Brain microvascular endothelial cell (primary cell): ENCODE data around the gene SLC9A2.
A peak's percentile ranks its signal among the peaks of the same experiment; 100 is the strongest.

Source experiments
- DNase-seq: peaks from one replicate; pipeline ENCODE4 v3.0.0-alpha.2; 2020
- H3K27ac ChIP-seq: fragments of 250-450 bp; sonication (Bioruptor Pico); 2 replicates; pipeline ENCODE4 v1.5.1; 2020; ENCODE audit warnings: mild to moderate bottlenecking, moderate library complexity
- H3K27me3 ChIP-seq: fragments of 250-450 bp; sonication (Bioruptor Pico); replicated peaks from 2 replicates; pipeline ENCODE4 v1.5.1; 2020; ENCODE audit warnings: mild to moderate bottlenecking
- H3K36me3 ChIP-seq: fragments of 250-450 bp; sonication (Bioruptor Pico); replicated peaks from 2 replicates; pipeline ENCODE4 v1.5.1; 2020; ENCODE audit warnings: mild to moderate bottlenecking
- H3K4me3 ChIP-seq: 2 replicates; pipeline ENCODE4 v1.5.1; 2011; ENCODE audit warnings: low read depth, mild to moderate bottlenecking, control low read depth, low read length, moderate library complexity
- CTCF ChIP-seq: IDR thresholded peaks from 2 replicates; pipeline ENCODE4 v1.5.1; 2011; ENCODE audit warnings: low read depth, mild to moderate bottlenecking, moderate library complexity, low read length, control low read depth, inconsistent platforms; ENCODE audit errors: missing control alignments
- in situ Hi-C: cut with HindIII; loops from 2 replicates; pipeline ENCODE4 v1.10.0; 2017; ENCODE audit warnings: low sequenced_read_pairs, low pct_ligation_motif_present

SLC9A2 gene, protein sequence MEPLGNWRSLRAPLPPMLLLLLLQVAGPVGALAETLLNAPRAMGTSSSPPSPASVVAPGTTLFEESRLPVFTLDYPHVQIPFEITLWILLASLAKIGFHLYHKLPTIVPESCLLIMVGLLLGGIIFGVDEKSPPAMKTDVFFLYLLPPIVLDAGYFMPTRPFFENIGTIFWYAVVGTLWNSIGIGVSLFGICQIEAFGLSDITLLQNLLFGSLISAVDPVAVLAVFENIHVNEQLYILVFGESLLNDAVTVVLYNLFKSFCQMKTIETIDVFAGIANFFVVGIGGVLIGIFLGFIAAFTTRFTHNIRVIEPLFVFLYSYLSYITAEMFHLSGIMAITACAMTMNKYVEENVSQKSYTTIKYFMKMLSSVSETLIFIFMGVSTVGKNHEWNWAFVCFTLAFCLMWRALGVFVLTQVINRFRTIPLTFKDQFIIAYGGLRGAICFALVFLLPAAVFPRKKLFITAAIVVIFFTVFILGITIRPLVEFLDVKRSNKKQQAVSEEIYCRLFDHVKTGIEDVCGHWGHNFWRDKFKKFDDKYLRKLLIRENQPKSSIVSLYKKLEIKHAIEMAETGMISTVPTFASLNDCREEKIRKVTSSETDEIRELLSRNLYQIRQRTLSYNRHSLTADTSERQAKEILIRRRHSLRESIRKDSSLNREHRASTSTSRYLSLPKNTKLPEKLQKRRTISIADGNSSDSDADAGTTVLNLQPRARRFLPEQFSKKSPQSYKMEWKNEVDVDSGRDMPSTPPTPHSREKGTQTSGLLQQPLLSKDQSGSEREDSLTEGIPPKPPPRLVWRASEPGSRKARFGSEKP

GRCh38 chr2:102619414-102620319 is at the start of gene SLC9A2:
SLC9A2 (plus strand) TSS chr2:102619553; CDS start chr2:102619849, 296 bp downstream.
- no peak for DNase-seq
- in situ Hi-C loops: loop anchor here (25.0 kb wide), 1 partner anchor 132 kb away; no protein-coding TSS in a partner anchor
- Histone ChIP-seq H3K27ac (no peak within 1 kb of the TSS), H3K36me3 (no peaks in the 10 kb centered on the region), H3K4me3 (peak within 1 kb of the TSS; percentile 46), H3K27me3 (peaks cover 27% of the 10 kb centered on the region)
- no peak for TF ChIP-seq CTCF

DNA sequence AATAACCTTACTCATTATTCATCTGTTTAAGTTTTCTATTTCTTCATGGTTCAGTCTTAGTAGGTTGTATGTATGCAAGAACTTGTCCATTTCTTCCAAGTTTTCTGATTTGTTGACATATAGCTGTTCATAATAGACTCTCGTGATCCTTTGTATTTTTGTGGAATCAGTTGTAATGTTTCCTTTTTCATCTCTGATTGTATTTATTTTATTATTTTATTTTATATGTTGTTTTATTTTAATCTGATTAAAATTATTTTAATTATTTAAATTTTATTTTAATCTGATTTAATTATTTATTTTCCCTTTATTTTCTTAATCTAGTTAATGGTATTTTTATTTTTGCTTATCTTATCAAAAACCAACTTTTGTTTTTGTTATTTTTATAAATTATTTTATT is 43.5 kb upstream of the SLC9A2 start:
- no peak for DNase-seq
- no peak overlapping the region for H3K27ac ChIP-seq
- H3K4me3 ChIP-seq: no peak overlapping the region
- H3K36me3 ChIP-seq: no peaks in the 10 kb centered on the region
- in situ Hi-C loops: no loop called here
- no peaks in the 10 kb centered on the region for H3K27me3 ChIP-seq
- no peak for TF ChIP-seq CTCF

DNA sequence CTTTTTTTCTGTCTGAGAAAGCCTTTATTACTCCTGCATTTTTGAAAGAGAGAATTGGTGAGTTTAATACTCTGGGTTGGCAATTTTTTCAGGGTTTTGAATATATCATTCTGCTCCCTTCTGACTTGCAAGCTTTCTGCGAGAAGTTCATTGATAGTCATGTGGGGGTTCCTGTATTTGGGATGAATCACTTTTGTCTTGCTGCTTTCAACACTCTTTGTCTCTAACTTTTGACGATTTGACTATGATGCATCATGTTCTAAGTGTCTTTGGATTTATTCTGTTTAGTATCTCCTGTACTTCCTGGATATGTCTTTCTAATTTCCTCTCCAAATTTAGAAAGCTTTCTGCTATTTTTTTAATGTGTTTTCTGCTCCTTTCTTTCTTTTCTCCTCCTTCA is 41.0 kb upstream of the SLC9A2 start:
- TF ChIP-seq CTCF: no peak
- H3K27ac ChIP-seq: no peak overlapping the region
- no peaks in the 10 kb centered on the region for H3K36me3 ChIP-seq
- no peak for DNase-seq
- no peaks in the 10 kb centered on the region for H3K27me3 ChIP-seq
- no peak overlapping the region for H3K4me3 ChIP-seq
- in situ Hi-C loops: no loop called here

- no peak overlapping the region for H3K4me3 ChIP-seq
- DNase-seq: no peak
- H3K27ac ChIP-seq: no peak overlapping the region
- TF ChIP-seq CTCF: no peak
- in situ Hi-C loops: no loop called here
- no peaks in the 10 kb centered on the region for H3K27me3 ChIP-seq
- no peaks in the 10 kb centered on the region for H3K36me3 ChIP-seq
Observed at GRCh38 chr2:102581911-102582310, 37.4 kb upstream of the SLC9A2 start.

GRCh38 chr2:102582845-102583244 is 36.5 kb upstream of the SLC9A2 start:
- H3K27ac ChIP-seq: no peak overlapping the region
- no peaks in the 10 kb centered on the region for H3K36me3 ChIP-seq
- H3K4me3 ChIP-seq: no peak overlapping the region
- DNase-seq: no peak
- no peak for TF ChIP-seq CTCF
- in situ Hi-C loops: no loop called here
- H3K27me3 ChIP-seq: no peaks in the 10 kb centered on the region
